Activated CD4-positive, alpha-beta T cell treated with anti-CD3 and anti-CD28 coated beads, Interleukin-2, amount 50 U/mL, for 24 hours (primary cell): ENCODE measurements around the gene CCDC28A.

Experiments used
- DNase-seq, 2 donors: peaks; one replicate each; pipeline ENCODE4 v3.0.0-alpha.2; 2020; ENCODE audit warnings: low read depth in 1 of 2, low spot score in 1 of 2

The CCDC28A gene

DNA sequence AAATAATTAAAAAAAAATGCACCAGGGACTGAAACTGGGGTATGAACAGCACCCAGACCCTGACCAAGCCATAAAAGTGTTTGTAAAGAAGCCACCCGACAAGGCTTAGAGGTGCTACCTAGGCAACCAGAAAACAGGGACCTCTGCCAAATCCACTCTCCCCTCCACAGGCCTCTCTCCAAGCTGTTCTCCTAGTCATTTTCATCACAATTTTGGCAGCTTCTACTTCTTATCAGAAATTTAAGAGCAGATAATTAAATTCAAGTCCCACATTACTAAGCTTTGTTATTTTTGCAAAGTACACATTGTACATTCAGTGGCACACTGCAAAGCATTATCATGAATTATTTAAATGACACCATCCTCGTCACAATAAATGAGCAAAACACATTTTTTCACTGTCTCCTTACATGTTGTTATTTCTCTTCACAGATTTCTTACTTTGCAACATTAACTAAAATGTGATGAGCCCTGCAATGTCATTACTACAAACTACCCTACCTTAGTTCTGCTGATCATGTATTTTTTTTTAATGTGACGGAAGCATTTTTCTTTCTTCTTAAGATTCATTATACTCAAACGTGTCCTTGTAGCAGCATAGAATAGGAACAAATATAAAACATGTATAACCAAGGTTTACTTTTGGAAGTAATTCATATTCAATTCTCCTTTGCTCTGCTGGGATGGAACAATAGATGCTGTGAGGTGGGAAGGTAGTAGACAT lies 60.4 kb downstream of the CCDC28A start:
- DNase-seq: no peak

DNA sequence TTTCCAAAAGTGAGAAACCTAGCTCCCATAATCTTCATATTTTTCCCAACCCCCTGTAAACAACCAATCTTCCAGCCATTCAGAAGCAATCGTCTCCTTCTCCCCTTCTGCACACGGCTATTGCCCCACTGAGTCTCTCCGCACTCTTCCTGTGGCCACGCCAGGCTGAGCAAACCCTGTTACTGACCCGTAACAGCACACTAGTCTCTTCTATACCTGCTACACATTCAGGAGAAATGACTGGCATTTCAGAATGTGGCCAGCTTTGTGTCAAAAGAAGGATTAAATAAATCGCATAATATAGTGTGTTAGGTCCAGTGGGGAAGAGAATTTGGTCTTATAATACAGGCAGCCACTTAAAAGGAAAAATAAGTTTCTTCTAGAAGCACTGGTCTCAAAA lies 63.7 kb downstream of the CCDC28A start:
- no peak for DNase-seq
